Psoas muscle (tissue), 8 donors: ENCODE measurements around the gene RREB1. TPM values are rescaled to one million over a fixed set of nuclear protein-coding genes. Genes with fewer than 3 reads are reported as not detected.

Experiments
- ATAC-seq, 4 donors: fragments of 200-7000 bp; cut with Tn5 transposase; one replicate each; pipeline ENCODE4 v1.9.1; 2020; ENCODE audit warnings: moderate library complexity in 3 of 4, mild to moderate bottlenecking in 2 of 4
- DNase-seq, 2 donors: peaks; one replicate each; pipeline ENCODE4 v3.0.0-alpha.2; 2020
- H3K27ac ChIP-seq: fragments of 200-600 bp; one replicate; pipeline ENCODE4 v1.8.0; 2022
- H3K27me3 ChIP-seq, 3 donors: fragments of 200-600 bp in 1 of 3; one replicate each; pipeline versions ENCODE4 v1.6.1 to v1.8.0; 2013 to 2022; ENCODE audit warnings: low read length in 2 of 3, mild to moderate bottlenecking in 2 of 3, moderate library complexity in 1 of 3; ENCODE audit not compliant: insufficient read depth in 3 of 3
- H3K36me3 ChIP-seq, 2 donors: fragments of 200-600 bp in 1 of 2; one replicate each; pipeline versions ENCODE4 v1.6.1 to v1.8.0; 2013 to 2022; ENCODE audit warnings: low read depth in 1 of 2, mild to moderate bottlenecking in 1 of 2, moderate library complexity in 1 of 2; ENCODE audit not compliant: insufficient read depth in 1 of 2
- H3K4me1 ChIP-seq: fragments of 200-600 bp; one replicate; pipeline ENCODE4 v1.8.0; 2022
- H3K4me3 ChIP-seq: fragments of 200-600 bp; one replicate; pipeline ENCODE4 v1.8.0; 2022; ENCODE audit warnings: mild to moderate bottlenecking
- H3K9me3 ChIP-seq: fragments of 200-600 bp; one replicate; pipeline ENCODE4 v1.8.0; 2022
- CTCF ChIP-seq: fragments of 200-600 bp; IDR thresholded peaks from one replicate; pipeline ENCODE4 v1.8.0; 2022; ENCODE audit warnings: antibody characterized with exemption
- WGBS, 3 donors: extraction: QIAGEN DNeasy Blood & Tissue Kit; methylation state at CpG; one replicate each; pipeline versions ENCODE4 v1.1.6 to v1.1.7; 2013; 5-methylcytosine and 5-hydroxymethylcytosine counted together
- intact Hi-C, 2 donors: fragments of 100-400 bp; cut with DNase I; formaldehyde crosslinking; loops; one replicate each; pipeline versions ENCODE4 v1.11.0 to v1.14.2; 2022
- polyA plus RNA-seq, 3 donors: library from polyadenylated mRNA; stranded (reverse); fragments of 200-250 nt; gene quantifications; one replicate each; pipeline ENCODE4 v1.2.3, GENCODE V29; 2013
- total RNA-seq, 4 donors: library from RNA; stranded (reverse); fragmentation: NEBNext Ultra II Directional in 2 of 4; extraction: Animal tissue kit (Norgen Biotek cat#: 25700) in 2 of 4; gene quantifications; one replicate each; pipeline versions ENCODE4 v1.2.1 to v1.2.4, GENCODE V29; 2021 to 2023
- donor health status: healthy with polysubstance abuse.
- donor health status: DM: no; HTN: no; CAD: no; lungs with moderate emphysema.
- donor health status: Bipolar disorder and iron deficiency.
- donor health status: healthy.
- donor health status: DM: yes; HTN: yes; CAD: no.
- donor health status: DM: no; HTN: no; CAD: no.
- donor health status: DM: no; HTN: no; CAD: no.
- donor health status: DM: yes; HTN: yes; CAD: no.

The RREB1 gene
- total and polyA plus RNA-seq, 7 donors: 4.6 to 49.4 (median 32.7) TPM

GRCh38 chr6:7106752-7107577, 796 bp upstream of the RREB1 start:
- Histone ChIP-seq H3K4me1 (peaks cover 14% of the 10 kb centered on the region), H3K27ac (peak overlapping the region; percentile 86), H3K4me3 (peak overlapping the region; percentile 84), H3K36me3 (no peaks in the 10 kb centered on the region), H3K9me3 (no peaks in the 10 kb centered on the region), H3K27me3 (no peaks in the 10 kb centered on the region)
- TF ChIP-seq CTCF: no peak
- WGBS, 3 donors: 3 to 5% (median 4%) methylated on average over 39 to 65 of the region's 66 CpGs
- ATAC-seq: peak; percentile 19 to 42 (median 31)
- peak; percentile 44 to 68 for DNase-seq
- intact Hi-C loops: loop anchor here (5.0 kb wide), 2 partner anchors 55 to 130 kb away; no protein-coding TSS in a partner anchor

- no peak for TF ChIP-seq CTCF
- intact Hi-C loops: loop anchor here (5.0 kb wide), 2 partner anchors 56 to 129 kb away; no protein-coding TSS in a partner anchor
- H3K27me3 ChIP-seq: no peaks in the 10 kb centered on the region
- H3K9me3 ChIP-seq: no peaks in the 10 kb centered on the region
- ATAC-seq: peak; percentile 44 to 72 (median 62)
- peak overlapping the region; percentile 86 for H3K27ac ChIP-seq
- WGBS, 3 donors: 0 to 1% (median 0%) methylated on average over 71 to 94 of the region's 94 CpGs
- H3K4me3 ChIP-seq: peak overlapping the region; percentile 84
- DNase-seq: peak; percentile 66 to 82
- no peaks in the 10 kb centered on the region for H3K36me3 ChIP-seq
- peaks cover 25% of the 10 kb centered on the region for H3K4me1 ChIP-seq
Measured at GRCh38 chr6:7108196-7108963, 619 bp downstream of the RREB1 start.

- H3K4me1 ChIP-seq: peaks cover 28% of the 10 kb centered on the region
- H3K27me3 ChIP-seq: no peaks in the 10 kb centered on the region
- ATAC-seq (peak; percentile 42 to 61 (median 52)), DNase-seq (peak; percentile 51 to 67)
- intact Hi-C loops: loop anchor here (5.0 kb wide), 2 partner anchors 57 to 128 kb away; no protein-coding TSS in a partner anchor
- peak overlapping the region; percentile 84 for H3K4me3 ChIP-seq
- H3K36me3 ChIP-seq: no peaks in the 10 kb centered on the region
- H3K9me3 ChIP-seq: no peaks in the 10 kb centered on the region
- peak overlapping the region; percentile 86 for H3K27ac ChIP-seq
- WGBS, 3 donors: 0 to 1% (median 0%) methylated on average over 46 to 86 of the region's 86 CpGs
- TF ChIP-seq CTCF: no peak
Measured at GRCh38 chr6:7108964-7109836, 1.4 kb downstream of the RREB1 start.

GRCh38 chr6:7110092-7110792, 2.5 kb downstream of the RREB1 start:
- DNase-seq (no peak), ATAC-seq (no peak)
- no peak for TF ChIP-seq CTCF
- 70 to 78% (median 74%) methylated on average over 6 of the region's 6 CpGs for WGBS, 3 donors
- no peaks in the 10 kb centered on the region for H3K27me3 ChIP-seq
- H3K4me3 ChIP-seq: peak overlapping the region; percentile 84
- H3K27ac ChIP-seq: peak overlapping the region; percentile 86
- no peaks in the 10 kb centered on the region for H3K36me3 ChIP-seq
- H3K9me3 ChIP-seq: no peaks in the 10 kb centered on the region
- intact Hi-C loops: loop anchor here (5.0 to 10.0 kb wide), 2 partner anchors 42 to 105 kb away; no protein-coding TSS in a partner anchor
- peaks cover 39% of the 10 kb centered on the region for H3K4me1 ChIP-seq
